COLO668 (cell line): Measurements from ENCODE around the gene KRT79.
A peak's percentile ranks its signal among the peaks of the same experiment; 100 is the strongest.
"Not testable (repeated sequence)": the region's sequence is repeated elsewhere in the genome, so short reads cannot be mapped to it uniquely, and the experiment has no call there.

Experiments
- DNase-seq: peaks from one replicate; lab custom pipeline; 2025; ENCODE audit not compliant: unreplicated experiment; lab: John Stamatoyannopoulos, UW

KRT79 gene

GRCh38 chr12:52806821-52807543 lies 27.1 kb downstream of the KRT79 start:
- no peak for DNase-seq

- DNase-seq: no peak
Observed at GRCh38 chr12:52806169-52806811, 27.8 kb downstream of the KRT79 start.

GRCh38 chr12:52805739-52806138 lies 28.4 kb downstream of the KRT79 start:
- no peak for DNase-seq

GRCh38 chr12:52805000-52805399 lies 29.1 kb downstream of the KRT79 start:
- no peak for DNase-seq

- no peak for DNase-seq
Observed at GRCh38 chr12:52802442-52802841, 31.7 kb downstream of the KRT79 start.

GRCh38 chr12:52801773-52802172 lies 32.3 kb downstream of the KRT79 start:
- DNase-seq: no peak

GRCh38 chr12:52800259-52800917 lies 33.7 kb downstream of the KRT79 start:
- no peak for DNase-seq

GRCh38 chr12:52799505-52800211 lies 34.5 kb downstream of the KRT79 start:
- DNase-seq: no peak

- DNase-seq: no peak
Observed at GRCh38 chr12:52798671-52799504, 35.2 kb downstream of the KRT79 start.

- DNase-seq: no peak
Observed at GRCh38 chr12:52798003-52798670, 36.0 kb downstream of the KRT79 start.

GRCh38 chr12:52797529-52797894 lies 36.6 kb downstream of the KRT79 start:
- no peak for DNase-seq

GRCh38 chr12:52796839-52797528 lies 37.1 kb downstream of the KRT79 start:
- no peak for DNase-seq

- no peak for DNase-seq
Observed at GRCh38 chr12:52796429-52796794, 37.7 kb downstream of the KRT79 start.

- DNase-seq: peak; percentile 46
Observed at GRCh38 chr12:52795694-52796428, 38.2 kb downstream of the KRT79 start, which contains the start of gene KRT3. KRT3 (minus strand) TSS chr12:52796117; CDS start chr12:52796042, 75 bp downstream.

GRCh38 chr12:52795332-52795674 lies 38.8 kb downstream of the KRT79 start:
- not testable (repeated sequence) for DNase-seq

GRCh38 chr12:52794479-52795331 lies 39.4 kb downstream of the KRT79 start:
- DNase-seq: no peak

GRCh38 chr12:52792185-52793029 lies 41.7 kb downstream of the KRT79 start:
- no peak for DNase-seq
